GM10847 (cell line): ENCODE data around the gene PDGFRB.

Experiments
- POLR2A ChIP-seq: IDR thresholded peaks from 2 replicates; pipeline ENCODE4 v1.6.1; 2011; ENCODE audit not compliant: insufficient read length; ENCODE audit errors: extremely low read depth

PDGFRB gene

DNA sequence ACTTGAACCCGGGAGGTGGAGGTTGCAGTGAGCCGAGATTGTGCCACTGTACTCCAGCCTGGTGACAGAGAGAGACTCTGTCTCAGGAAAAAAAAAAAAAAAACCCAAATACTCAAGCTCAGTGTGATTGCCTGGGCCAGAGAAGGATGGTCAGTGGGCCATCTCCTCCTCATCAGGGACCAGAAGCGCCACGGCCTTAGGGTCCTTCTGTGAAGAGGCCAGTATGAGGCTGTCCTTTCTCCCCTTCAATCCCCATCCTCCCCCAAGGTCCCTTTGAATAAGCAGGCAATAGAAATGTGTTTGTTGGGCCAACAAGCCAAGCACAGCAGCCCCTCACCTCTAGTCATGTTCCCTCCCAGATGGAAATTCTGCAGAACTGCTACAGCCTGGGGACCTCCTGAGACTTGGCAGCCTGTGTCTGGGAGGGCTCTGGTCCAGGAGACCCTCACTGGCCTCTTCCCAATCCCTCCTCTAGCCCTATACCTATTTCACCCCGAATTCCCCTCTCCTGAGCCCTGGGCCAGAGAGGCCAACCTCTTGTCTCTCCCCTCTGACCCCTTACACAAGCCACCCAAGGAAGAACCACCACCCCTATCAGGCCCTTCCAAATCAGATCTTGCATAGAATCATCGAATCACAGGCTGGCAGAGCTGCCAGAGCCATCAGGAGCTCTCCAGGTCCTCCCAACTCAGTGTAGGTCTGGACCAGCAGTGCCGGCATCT is 70.3 kb downstream of the PDGFRB start:
- no peak for TF ChIP-seq POLR2A

DNA sequence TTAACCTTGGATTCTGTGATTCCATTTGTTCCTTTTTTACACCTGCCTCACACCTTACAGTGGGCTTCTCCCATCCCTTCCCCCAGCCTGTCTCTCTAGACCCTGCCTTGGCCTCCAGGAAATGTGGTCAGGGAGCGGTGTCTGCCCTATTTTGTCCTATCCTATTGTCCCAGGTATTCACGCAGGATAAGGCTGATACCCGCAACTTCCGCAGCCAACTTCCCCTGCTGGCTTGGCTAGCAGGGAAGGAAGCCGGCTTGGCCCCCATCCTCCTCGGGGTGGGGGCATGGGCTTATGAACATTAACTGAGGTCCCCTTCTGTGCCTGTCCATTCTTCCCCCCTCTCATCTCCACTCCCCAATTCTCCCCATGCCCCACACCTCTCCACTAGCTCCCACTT is 72.8 kb downstream of the PDGFRB start:
- TF ChIP-seq POLR2A = no peak

GRCh38 chr5:150082374-150082773 is 73.3 kb downstream of the PDGFRB start:
- TF ChIP-seq POLR2A = no peak

DNA sequence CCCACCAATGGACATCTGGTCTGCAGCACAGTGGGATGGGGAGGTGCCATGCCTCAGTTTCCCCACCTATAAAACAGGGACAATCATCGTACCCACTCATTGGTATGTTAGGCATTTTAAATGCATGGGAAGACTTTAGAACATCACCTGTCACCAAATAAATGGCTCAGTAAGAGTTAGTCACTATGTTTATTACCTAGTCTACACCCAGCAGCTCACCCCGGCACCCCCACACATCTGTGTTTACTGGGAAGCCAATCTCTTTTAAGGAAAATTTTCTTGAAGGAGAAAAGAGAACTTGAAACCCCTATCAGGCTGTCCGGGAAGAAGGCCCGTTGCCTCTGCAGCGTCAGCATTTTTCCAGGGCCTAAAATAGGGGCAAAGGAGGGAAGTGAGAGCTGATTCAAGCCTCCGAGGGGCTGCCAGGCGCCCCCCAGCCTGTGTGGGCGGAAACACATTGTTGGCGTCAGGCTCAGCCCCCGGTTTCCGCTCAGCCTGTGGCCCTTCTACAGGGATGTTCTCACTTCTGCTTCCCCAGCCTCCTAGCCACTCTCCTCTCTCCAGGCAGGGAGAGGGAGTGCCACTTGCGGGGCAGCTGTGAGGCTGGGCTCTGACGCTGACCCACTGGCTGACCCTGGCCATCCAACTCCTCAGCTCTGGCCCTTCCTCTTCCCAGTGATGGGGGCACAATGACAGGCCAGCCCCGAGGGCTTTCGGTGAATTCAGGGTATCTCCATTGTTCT is 73.9 kb downstream of the PDGFRB start:
- no peak for TF ChIP-seq POLR2A

DNA sequence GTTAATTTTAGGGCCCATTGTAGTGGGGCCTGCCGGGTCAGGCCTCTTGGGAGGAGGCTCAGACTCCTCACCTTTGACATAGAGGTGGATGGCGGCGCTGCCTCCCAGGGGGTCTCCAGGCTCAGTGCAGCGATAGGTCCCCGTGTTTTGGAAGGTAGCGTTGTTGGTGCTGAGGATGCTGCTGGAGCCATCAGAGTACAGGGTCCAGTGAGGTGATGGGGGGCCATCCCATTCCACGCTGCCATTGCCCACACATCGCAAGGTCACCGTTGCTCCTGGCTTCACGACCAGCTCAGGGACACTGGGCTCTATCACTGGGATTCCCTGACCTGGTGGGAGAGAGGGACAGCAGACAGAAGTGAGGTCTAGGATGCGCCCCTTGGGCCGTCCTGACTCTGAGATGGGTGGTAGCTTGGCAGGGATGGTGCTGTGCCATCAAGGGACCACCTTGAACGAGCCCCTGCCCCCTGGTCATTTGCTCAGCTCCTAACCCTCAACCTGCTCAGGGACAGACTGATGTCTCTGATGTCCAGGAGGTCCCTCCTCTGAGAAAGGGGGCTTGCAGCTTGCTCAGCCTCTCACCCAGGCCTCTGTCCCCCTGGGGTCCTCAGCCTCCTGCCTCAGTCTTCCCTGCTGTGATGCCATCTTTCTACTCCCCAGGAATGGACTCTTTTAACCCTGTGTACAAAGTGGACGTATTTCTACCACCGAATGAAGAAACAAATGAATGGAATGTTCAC is 74.8 kb downstream of the PDGFRB start:
- TF ChIP-seq POLR2A = no peak

DNA sequence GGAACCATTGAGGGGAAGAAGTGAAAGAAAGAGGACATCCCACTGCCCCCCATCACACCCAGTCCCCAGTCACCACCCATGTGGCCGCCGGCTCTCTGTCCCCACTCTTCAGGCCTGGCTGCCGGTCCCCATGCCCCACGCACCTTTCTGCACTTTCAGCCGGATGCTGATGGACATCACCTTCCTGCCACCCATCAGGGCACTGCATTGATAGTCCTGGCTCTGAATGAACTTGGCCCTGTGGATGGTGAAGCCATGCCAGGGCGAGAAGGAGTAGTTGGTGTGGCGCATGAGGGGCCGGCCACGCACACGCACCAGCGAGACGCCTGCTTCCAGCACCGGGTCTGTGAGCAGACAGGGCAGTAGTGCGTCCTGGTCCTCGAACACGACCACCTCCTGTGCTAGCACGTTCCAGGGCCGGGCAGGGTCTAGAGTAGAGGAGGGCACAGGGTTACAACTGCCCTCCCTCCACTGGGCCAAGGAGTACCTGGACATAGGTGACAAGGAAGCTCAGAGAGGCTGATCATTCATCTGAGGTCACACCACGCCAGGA is 75.7 kb downstream of the PDGFRB start:
- no peak for TF ChIP-seq POLR2A

DNA sequence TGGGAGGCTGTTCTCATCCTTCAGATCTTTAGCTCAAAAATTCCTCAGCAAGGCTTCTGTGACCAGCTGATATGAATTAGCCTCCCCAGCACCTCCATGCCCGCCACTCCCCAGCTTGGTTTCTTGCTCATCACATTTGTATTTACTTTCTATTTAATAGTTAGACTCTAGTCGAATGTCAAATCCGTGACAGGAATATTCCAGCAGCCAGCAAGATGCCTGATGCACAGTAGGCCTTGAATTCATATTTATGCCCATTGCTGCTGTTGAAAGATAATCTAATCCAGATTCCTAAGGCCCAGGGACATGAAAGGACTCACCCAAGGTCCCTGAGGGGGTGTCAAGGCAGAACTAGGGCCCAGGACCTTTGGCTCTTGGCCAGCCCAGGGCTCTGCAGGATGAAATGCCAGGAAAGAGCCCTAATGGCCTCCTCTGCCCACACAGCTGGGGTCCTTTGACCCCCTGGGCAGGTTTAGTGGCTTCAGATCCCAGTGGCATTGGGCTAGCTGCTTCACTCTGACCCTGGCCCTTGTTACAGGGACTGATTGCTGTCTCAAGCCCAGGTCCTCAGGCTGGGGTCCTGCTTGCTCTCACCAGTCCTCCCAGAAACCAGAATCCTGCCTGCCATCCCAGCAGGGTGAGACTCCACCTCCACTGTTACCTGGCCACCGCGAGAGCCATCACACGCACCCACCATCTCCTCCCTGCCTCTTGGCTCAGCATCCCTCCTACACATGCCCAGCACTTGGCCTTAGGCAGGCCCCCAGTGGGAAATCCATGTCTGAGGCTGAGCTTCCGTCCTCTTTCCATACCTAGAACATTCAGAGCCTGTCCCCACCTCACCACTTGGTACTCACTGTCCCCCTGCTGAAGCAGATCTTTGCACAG is 76.6 kb downstream of the PDGFRB start:
- no peak for TF ChIP-seq POLR2A

DNA sequence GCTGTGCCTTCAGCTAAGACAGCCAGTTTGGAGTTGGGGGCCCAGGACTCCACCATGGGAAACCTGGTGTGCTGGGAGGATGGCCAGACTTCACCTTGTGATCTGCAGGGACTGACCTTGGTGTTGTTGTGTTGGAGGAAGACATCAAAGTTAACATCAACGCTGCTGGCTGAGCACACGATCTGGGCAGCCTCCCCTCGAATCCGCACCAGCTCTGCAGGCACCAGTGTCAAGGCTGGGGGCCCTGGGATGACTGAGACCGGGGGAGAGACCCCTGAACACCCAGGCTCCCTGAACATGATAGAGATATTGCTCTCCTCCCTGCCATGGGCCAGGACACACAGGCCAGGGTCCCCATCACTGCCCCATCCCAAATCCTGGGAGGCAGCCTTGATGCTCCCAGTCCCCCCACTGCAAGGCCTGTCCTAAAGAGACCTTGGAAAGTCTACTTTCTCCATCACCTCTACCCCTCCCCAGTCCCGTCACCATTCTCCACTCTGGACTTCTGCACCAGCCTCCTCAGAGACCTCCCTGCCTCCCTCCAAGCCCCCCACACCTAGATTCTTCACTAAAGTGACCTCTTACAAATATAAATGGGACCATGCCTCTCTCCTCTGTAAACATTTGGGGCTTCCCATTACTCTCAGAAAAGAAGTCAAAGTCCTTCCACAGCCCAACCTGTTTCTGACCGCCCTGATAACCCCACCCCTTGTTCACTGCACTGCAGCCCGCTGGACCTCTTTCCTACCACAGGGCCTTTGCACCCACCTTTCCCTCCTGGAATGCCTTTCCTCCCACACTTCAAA is 77.4 kb downstream of the PDGFRB start:
- TF ChIP-seq POLR2A = no peak

- no peak for TF ChIP-seq POLR2A
Measured at GRCh38 chr5:150077060-150077459, 78.6 kb downstream of the PDGFRB start.

DNA sequence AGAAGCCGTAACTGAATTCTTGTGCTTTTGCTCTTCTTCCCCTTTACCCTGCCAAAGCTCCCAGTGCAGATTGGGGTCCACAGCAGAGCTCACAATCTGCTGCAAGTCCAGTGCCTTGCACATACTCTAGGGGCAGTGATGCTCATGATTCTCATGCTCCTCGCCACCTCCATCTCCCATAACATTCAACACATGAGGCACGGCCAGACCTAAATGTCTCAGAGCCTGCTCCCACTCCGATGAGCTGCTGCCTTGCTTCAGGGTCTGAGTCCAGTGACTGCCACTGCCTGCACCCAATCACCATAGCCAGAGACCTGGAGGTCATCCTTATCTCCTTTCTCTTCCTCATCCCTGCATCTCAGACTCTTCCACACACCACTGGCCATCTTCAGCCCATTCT is 79.8 kb downstream of the PDGFRB start:
- no peak for TF ChIP-seq POLR2A

- TF ChIP-seq POLR2A = no peak
Measured at GRCh38 chr5:150075233-150075632, 80.4 kb downstream of the PDGFRB start.

DNA sequence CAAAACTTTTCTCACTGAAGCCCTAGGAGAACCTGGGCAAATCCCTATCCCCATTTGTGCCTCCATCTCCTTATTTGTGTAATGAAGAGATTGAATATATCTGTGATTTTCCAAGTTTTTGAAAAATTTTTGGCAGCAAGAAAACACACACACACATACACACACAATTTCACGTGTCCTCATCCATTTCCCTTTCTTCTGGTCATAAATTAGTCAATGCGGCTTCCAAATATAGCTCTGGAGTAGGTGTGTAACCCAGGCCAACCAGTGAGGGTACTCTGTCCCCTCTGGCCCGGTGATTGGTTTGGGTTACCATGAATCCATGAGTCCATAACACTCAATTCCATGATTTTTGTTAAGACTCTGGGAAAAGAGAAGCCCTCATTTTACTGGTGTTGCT is 82.0 kb downstream of the PDGFRB start:
- TF ChIP-seq POLR2A = no peak

GRCh38 chr5:150073086-150073625 is 82.5 kb downstream of the PDGFRB start:
- no peak for TF ChIP-seq POLR2A

DNA sequence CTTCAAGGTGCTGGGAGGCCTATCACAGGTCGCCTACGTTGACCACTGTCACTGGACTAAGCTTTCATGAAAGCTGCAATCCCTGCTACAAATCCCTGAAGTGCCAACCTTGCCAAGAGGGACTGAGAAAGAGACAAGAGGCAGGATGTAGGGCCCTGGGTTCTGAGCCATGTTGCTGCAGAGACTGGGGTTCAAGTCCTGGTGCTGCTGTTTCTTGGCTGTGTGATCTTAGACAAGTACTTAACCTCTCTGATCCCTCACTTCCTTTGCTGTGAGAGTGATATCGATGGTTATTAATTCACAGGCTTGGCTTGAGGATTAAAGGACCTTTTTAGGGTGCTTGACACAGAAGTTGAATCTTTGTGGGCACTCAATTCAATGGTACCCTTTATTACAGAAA is 84.8 kb downstream of the PDGFRB start:
- TF ChIP-seq POLR2A = no peak
